Gastrocnemius medialis (tissue), 4 donors: ENCODE data around the gene LPAR5.

ENCODE experiments used
- POLR2A ChIP-seq, 2 donors: fragments of 450-650 bp; IDR thresholded peaks; one replicate each; pipeline ENCODE4 v1.6.1; 2017; ENCODE audit warnings: antibody characterized with exemption in 2 of 2, mild to moderate bottlenecking in 2 of 2, moderate library complexity in 2 of 2
- TF ChIP-seq, protein P1 (sequence below), 5 experiments: fragments of 450-650 bp in 3 of 5; fragments of 200-600 bp in 2 of 5; sonication (generic) in 2 of 5; IDR thresholded peaks in 4 of 5; conservative IDR thresholded peaks in 1 of 5; 1 replicate in 4 of 5; 2 replicates in 1 of 5; pipeline ENCODE4 v1.5.1; 2016 to 2019; ENCODE audit warnings: antibody characterized with exemption in 5 of 5, mild to moderate bottlenecking in 3 of 5, moderate library complexity in 3 of 5

DNA sequence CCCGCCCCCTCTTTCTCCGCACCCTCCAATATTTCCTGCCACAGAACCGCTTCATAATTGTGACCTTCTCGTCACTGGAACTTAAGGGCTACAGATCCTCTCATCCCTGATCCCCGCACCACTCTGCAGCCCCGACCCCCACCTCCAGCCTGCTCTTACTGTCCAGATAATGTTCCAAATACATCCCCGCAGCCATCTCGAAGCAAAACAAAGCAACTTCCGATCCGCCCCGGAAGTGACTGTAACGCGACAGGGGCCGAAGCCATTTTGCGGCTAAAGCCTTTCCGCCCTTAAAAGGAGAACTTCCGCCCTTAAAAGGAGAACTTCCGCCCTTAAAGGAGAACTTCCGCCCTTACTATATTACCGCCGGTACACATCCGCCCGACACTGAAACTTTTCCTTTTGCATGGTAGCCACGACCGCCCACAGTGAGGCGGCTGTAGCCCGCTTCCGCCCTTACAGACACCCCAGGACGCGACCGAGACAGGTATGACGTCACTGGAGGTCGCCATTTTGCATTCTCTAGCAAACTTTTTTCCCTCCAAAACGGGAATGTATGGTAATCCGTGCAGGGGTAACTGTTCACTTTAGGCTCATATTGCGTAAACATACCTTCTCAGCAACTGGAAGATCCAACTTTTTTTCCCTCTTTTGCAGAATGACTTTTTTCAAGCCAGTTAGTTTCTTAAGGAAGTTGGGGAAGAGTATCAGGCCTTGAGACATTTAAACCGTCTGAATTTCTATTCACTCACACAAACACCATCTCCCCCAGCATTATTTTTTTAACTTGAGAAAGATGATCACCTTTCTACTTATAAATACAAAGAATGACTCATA, 27.4 kb upstream of the LPAR5 start, which contains the start of gene ING4:
- TF ChIP-seq, protein P1, sequence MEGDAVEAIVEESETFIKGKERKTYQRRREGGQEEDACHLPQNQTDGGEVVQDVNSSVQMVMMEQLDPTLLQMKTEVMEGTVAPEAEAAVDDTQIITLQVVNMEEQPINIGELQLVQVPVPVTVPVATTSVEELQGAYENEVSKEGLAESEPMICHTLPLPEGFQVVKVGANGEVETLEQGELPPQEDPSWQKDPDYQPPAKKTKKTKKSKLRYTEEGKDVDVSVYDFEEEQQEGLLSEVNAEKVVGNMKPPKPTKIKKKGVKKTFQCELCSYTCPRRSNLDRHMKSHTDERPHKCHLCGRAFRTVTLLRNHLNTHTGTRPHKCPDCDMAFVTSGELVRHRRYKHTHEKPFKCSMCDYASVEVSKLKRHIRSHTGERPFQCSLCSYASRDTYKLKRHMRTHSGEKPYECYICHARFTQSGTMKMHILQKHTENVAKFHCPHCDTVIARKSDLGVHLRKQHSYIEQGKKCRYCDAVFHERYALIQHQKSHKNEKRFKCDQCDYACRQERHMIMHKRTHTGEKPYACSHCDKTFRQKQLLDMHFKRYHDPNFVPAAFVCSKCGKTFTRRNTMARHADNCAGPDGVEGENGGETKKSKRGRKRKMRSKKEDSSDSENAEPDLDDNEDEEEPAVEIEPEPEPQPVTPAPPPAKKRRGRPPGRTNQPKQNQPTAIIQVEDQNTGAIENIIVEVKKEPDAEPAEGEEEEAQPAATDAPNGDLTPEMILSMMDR (IDR thresholded peaks at IDR 0.05 in 4 of 5, conservative IDR thresholded peaks at IDR 0.05 in 1 of 5): no peak
- no peak for TF ChIP-seq POLR2A (IDR thresholded peaks at IDR 0.05)
